IMR-90 (cell line): ENCODE data around the gene TCF7. TPM values are rescaled to one million over a fixed set of nuclear protein-coding genes. Genes with fewer than 3 reads are reported as not detected.
A peak's percentile ranks its signal among the peaks of the same experiment; 100 is the strongest.

ENCODE experiments used
- ATAC-seq: fragments of 200-7000 bp; cut with Tn5 transposase; 2 replicates; pipeline ENCODE4 v1.9.1; 2020; ENCODE audit warnings: low read depth, mild to moderate bottlenecking, moderate library complexity
- BruUV-seq: library from RNA; stranded (reverse); fragments of 400-500 nt; replicated peaks from 2 replicates; lab custom pipeline; 2021; lab: Mats Ljungman, UMichigan
- CTCF ChIA-PET: fragments of 300-600 bp; formaldehyde crosslinking; extraction: SDS; loops from one replicate; lab custom pipeline; 2021; ENCODE audit warnings: antibody characterized with exemption; lab: Yijun Ruan, JAX
- POLR2A ChIA-PET: fragments of 300-600 bp; sonication (Branson Sonifier 250); formaldehyde crosslinking; loops from one replicate; lab custom pipeline; 2022; ENCODE audit warnings: antibody characterized with exemption; ENCODE audit not compliant: unreplicated experiment; lab: Charles Lee
- DNase-seq: peaks from one replicate; pipeline ENCODE4 v3.0.0; 2013
- H2AFZ ChIP-seq: replicated peaks from 2 replicates; pipeline ENCODE3; 2013; ENCODE audit warnings: low read length, mild to moderate bottlenecking; ENCODE audit not compliant: poor library complexity
- H2AK5ac ChIP-seq: 2 replicates; pipeline ENCODE4 v1.6.1; 2013; ENCODE audit warnings: low read depth, low read length, inconsistent platforms
- H2AK9ac ChIP-seq: replicated peaks from 2 replicates; pipeline ENCODE3; 2013; ENCODE audit warnings: mild to moderate bottlenecking, low read depth, low read length, moderate library complexity; ENCODE audit not compliant: poor library complexity
- H2BK120ac ChIP-seq: 2 replicates; pipeline ENCODE4 v1.6.1; 2013; ENCODE audit warnings: low read depth, low read length, inconsistent platforms
- H2BK15ac ChIP-seq: 3 replicates; pipeline ENCODE4 v1.6.1; 2013; ENCODE audit warnings: low read depth, low read length, inconsistent platforms
- H2BK20ac ChIP-seq: 2 replicates; pipeline ENCODE4 v1.6.1; 2013; ENCODE audit warnings: low read depth, mild to moderate bottlenecking, inconsistent platforms, low read length, moderate library complexity
- H2BK5ac ChIP-seq: 2 replicates; pipeline ENCODE4 v1.6.1; 2013; ENCODE audit warnings: mild to moderate bottlenecking, low read depth, low read length, inconsistent platforms; ENCODE audit not compliant: poor library complexity, severe bottlenecking
- H3K14ac ChIP-seq: replicated peaks from 2 replicates; pipeline ENCODE4 v1.6.1; 2013; ENCODE audit warnings: low read depth, low read length, inconsistent platforms
- H3K18ac ChIP-seq: 2 replicates; pipeline ENCODE4 v1.6.1; 2013; ENCODE audit warnings: low read depth, low read length, control low read depth
- H3K23ac ChIP-seq: 2 replicates; pipeline ENCODE4 v1.6.1; 2013; ENCODE audit warnings: low read depth, low read length, inconsistent platforms
- H3K27ac ChIP-seq: 2 replicates; pipeline ENCODE4 v1.5.1; 2013; ENCODE audit warnings: mild to moderate bottlenecking, control low read depth, low read length; ENCODE audit not compliant: insufficient read depth
- H3K27me3 ChIP-seq: 2 replicates; pipeline ENCODE4 v1.6.1; 2013; ENCODE audit warnings: low read length; ENCODE audit not compliant: control insufficient read depth, insufficient read depth
- H3K36me3 ChIP-seq: 2 replicates; pipeline ENCODE4 v1.6.1; 2013; ENCODE audit warnings: low read length, mixed read lengths; ENCODE audit not compliant: control insufficient read depth, insufficient read depth
- H3K4ac ChIP-seq: 2 replicates; pipeline ENCODE4 v1.6.1; 2013; ENCODE audit warnings: low read depth, low read length, inconsistent platforms
- H3K4me1 ChIP-seq: 2 replicates; pipeline ENCODE4 v1.6.1; 2013; ENCODE audit warnings: low read length, mixed read lengths; ENCODE audit not compliant: control insufficient read depth, insufficient read depth
- H3K4me2 ChIP-seq: 2 replicates; pipeline ENCODE4 v1.6.1; 2013; ENCODE audit warnings: low read depth, mild to moderate bottlenecking, control low read depth, low read length, moderate library complexity
- H3K4me3 ChIP-seq: 2 replicates; pipeline ENCODE4 v1.5.1; 2013; ENCODE audit warnings: low read depth, mild to moderate bottlenecking, control low read depth, low read length, moderate library complexity; ENCODE audit not compliant: insufficient read depth
- H3K56ac ChIP-seq: 2 replicates; pipeline ENCODE4 v1.6.1; 2013; ENCODE audit warnings: low read length, inconsistent platforms; ENCODE audit not compliant: insufficient read depth; ENCODE audit errors: extremely low read depth
- H3K79me1 ChIP-seq, 2 experiments: 2 replicates each; pipeline ENCODE4 v1.6.1; 2013; ENCODE audit warnings: low read length in 2 of 2, inconsistent platforms in 1 of 2, low read depth in 1 of 2
- H3K9ac ChIP-seq: 2 replicates; pipeline ENCODE4 v1.6.1; 2013; ENCODE audit warnings: low read depth, low read length, control low read depth
- H3K9me1 ChIP-seq: 2 replicates; pipeline ENCODE4 v1.6.1; 2013; ENCODE audit warnings: low read length, inconsistent platforms; ENCODE audit not compliant: insufficient read depth
- H3K9me3 ChIP-seq: 2 replicates; pipeline ENCODE4 v1.6.1; 2013; ENCODE audit warnings: low read length; ENCODE audit not compliant: control insufficient read depth, insufficient read depth
- H4K20me1 ChIP-seq: 2 replicates; pipeline ENCODE4 v1.6.1; 2013; ENCODE audit warnings: low read length, inconsistent platforms; ENCODE audit not compliant: insufficient read depth
- H4K5ac ChIP-seq: 2 replicates; pipeline ENCODE4 v1.6.1; 2013; ENCODE audit warnings: mild to moderate bottlenecking, low read depth, low read length, control low read depth
- H4K8ac ChIP-seq, 2 experiments: 2 replicates each; pipeline ENCODE4 v1.6.1; 2013; ENCODE audit warnings: low read depth in 2 of 2, low read length in 2 of 2, control low read depth in 1 of 2, inconsistent platforms in 1 of 2
- H4K91ac ChIP-seq: 2 replicates; pipeline ENCODE4 v1.6.1; 2013; ENCODE audit warnings: low read depth, low read length, inconsistent platforms; ENCODE audit not compliant: insufficient read depth
- BHLHE40 ChIP-seq: fragments of 150-350 bp; IDR thresholded peaks from 2 replicates; pipeline ENCODE4 v1.6.1; 2016; ENCODE audit warnings: mild to moderate bottlenecking, low read depth, low read length
- CEBPB ChIP-seq: IDR thresholded peaks from 2 replicates; pipeline ENCODE4 v1.6.1; 2012; ENCODE audit warnings: low read depth, low read length, improper control_type of control experiment
- CHD1 ChIP-seq: IDR thresholded peaks from 2 replicates; pipeline ENCODE4 v1.6.1; 2012; ENCODE audit warnings: low read depth, low read length, improper control_type of control experiment
- FOS ChIP-seq: fragments of 150-350 bp; IDR thresholded peaks from 2 replicates; pipeline ENCODE4 v1.6.1; 2016; ENCODE audit warnings: low read depth, low read length
- MAZ ChIP-seq: IDR thresholded peaks from 2 replicates; pipeline ENCODE4 v1.6.1; 2012; ENCODE audit warnings: low read depth, mild to moderate bottlenecking, low read length, improper control_type of control experiment, moderate library complexity, borderline replicate concordance
- MXI1 ChIP-seq: IDR thresholded peaks from 2 replicates; pipeline ENCODE4 v1.6.1; 2012; ENCODE audit warnings: low read depth, mild to moderate bottlenecking, low read length, moderate library complexity, borderline replicate concordance
- NFE2L2 ChIP-seq: fragments of 150-350 bp; IDR thresholded peaks from 2 replicates; pipeline ENCODE4 v1.6.1; 2016; ENCODE audit warnings: low read depth, mild to moderate bottlenecking, low read length
- POLR2A ChIP-seq: IDR thresholded peaks from 2 replicates; pipeline ENCODE4 v1.6.1; 2012; ENCODE audit warnings: mild to moderate bottlenecking, low read depth, low read length
- RAD21 ChIP-seq: IDR thresholded peaks from 2 replicates; pipeline ENCODE4 v1.6.1; 2012; ENCODE audit warnings: low read length, improper control_type of control experiment
- RCOR1 ChIP-seq: IDR thresholded peaks from 2 replicates; pipeline ENCODE4 v1.6.1; 2012; ENCODE audit warnings: mild to moderate bottlenecking, low read length, improper control_type of control experiment; ENCODE audit not compliant: insufficient replicate concordance
- RFX5 ChIP-seq: IDR thresholded peaks from 2 replicates; pipeline ENCODE4 v1.8.0; 2012; ENCODE audit warnings: low read depth, mild to moderate bottlenecking, low read length, moderate library complexity
- SMC3 ChIP-seq: fragments of 150-350 bp; IDR thresholded peaks from 2 replicates; pipeline ENCODE4 v1.6.1; 2016; ENCODE audit warnings: low read depth, mild to moderate bottlenecking, antibody characterized with exemption, low read length, moderate library complexity
- WGBS, 2 experiments: methylation state at CpG; one replicate each; pipeline versions ENCODE4 v1.1.5 to v1.1.7; 2013; ENCODE audit warnings: missing lambda C conversion rate in 2 of 2; ENCODE audit not compliant: insufficient read length in 1 of 2; ENCODE audit errors: extremely low coverage in 2 of 2; 5-methylcytosine and 5-hydroxymethylcytosine counted together
- dilution Hi-C: fragments of 300-500 bp; cut with HindIII; formaldehyde crosslinking; loops from one replicate; pipeline ENCODE4 v1.14.3; 2018; ENCODE audit warnings: low sequenced_read_pairs; ENCODE audit not compliant: unreplicated experiment
- in situ Hi-C: fragments of 300-500 bp; cut with MboI; formaldehyde crosslinking; loops from 3 replicates; pipeline ENCODE4 v1.14.3; 2019; ENCODE audit warnings: low sequenced_read_pairs, inconsistent platforms, mixed read lengths
- intact Hi-C: fragments of 100-400 bp; cut with micrococcal nuclease; formaldehyde crosslinking; loops from 2 replicates; pipeline ENCODE4 v1.10.0; 2022
- polyA plus RNA-seq, 3 experiments: library from polyadenylated mRNA; depleted of rRNA; stranded (reverse); fragments of >200 nt; gene quantifications; 2 replicates each; pipeline ENCODE4 v1.2.3, GENCODE V29; 2012; ENCODE audit warnings: low replicate concordance in 1 of 3
- total RNA-seq: library from RNA; depleted of rRNA; stranded (reverse); fragments of >200 nt; gene quantifications from 2 replicates; pipeline ENCODE4 v1.2.3, GENCODE V29; 2012
- TF ChIP-seq, protein P1 (sequence below): conservative IDR thresholded peaks from 2 replicates; pipeline ENCODE4 v1.5.1; 2012; ENCODE audit warnings: mild to moderate bottlenecking, low read depth, low read length, improper control_type of control experiment
- TF ChIP-seq, protein P2 (sequence below): fragments of 150-350 bp; IDR thresholded peaks from 2 replicates; pipeline ENCODE4 v1.6.1; 2017; ENCODE audit warnings: mild to moderate bottlenecking, antibody characterized with exemption, low read length, low read depth
- TF ChIP-seq, protein P3 (sequence below): fragments of 150-350 bp; IDR thresholded peaks from 2 replicates; pipeline ENCODE4 v1.6.1; 2016; ENCODE audit warnings: low read depth, mild to moderate bottlenecking, low read length, moderate library complexity, borderline replicate concordance

The TCF7 gene
- total and polyA plus RNA-seq, 2 of the 4 experiments (the other 2 are of a cell fraction) = 1.3 to 3.4 TPM

DNA sequence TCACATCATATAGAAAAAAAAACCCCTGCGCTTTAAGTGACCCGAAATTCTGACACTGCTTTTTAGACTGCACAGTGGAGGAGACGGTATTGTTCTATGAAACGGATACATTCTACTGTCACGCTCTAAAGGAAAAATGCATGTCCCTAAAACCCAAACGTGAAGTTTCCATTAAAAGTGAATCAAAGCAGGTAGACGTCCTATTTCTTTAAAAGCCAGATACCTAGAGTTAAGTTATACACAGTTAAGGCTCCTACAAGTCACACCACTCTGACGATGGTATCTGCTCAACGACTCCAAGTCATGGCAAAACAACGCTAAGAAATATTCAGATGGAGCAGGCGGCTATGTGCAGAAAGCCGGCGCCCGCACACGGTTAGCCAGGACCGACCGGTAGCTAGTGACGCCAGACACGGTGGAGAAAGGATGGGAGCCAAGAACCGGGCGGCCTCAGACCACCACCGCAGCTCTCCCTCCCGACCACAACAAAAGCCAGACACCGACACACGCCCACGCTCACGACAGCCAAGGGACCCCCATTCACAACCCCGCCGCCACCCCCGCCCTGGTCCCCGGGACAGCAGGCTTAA, 61.5 kb downstream of the TCF7 start:
- H3K56ac ChIP-seq = peak overlapping the region; percentile 70; the same call in 1 of the 2 replicates
- H3K36me3 ChIP-seq = peaks cover 16% of the 10 kb centered on the region
- no peak overlapping the region for H2BK120ac ChIP-seq
- H3K4me1 ChIP-seq = no peaks in the 10 kb centered on the region; the same call in 1 of the 2 replicates
- ChIA-PET CTCF (interaction anchor here (1.7 kb wide), 1 partner anchor 411 kb away, joined by 5 read pairs; no protein-coding TSS in a partner anchor), POLR2A (no interaction called here)
- H4K91ac ChIP-seq = no peak overlapping the region
- peak overlapping the region; percentile 95 for H3K9ac ChIP-seq
- peaks cover 12 to 36% of the 10 kb centered on the region in 2 experiments for H3K79me1 ChIP-seq
- peak overlapping the region; percentile 94 for H3K27ac ChIP-seq
- H3K4me2 ChIP-seq = peak overlapping the region; percentile 84
- no peak overlapping the region for H4K8ac ChIP-seq
- peak overlapping the region; percentile 23; the same call in 1 of the 2 replicates for H2AK5ac ChIP-seq
- WGBS, 2 experiments = 0% methylated on average over 12 of the region's 31 CpGs; no CpG with 5 or more reads in 1 of the 2 experiments
- BruUV-seq = TSS peak; percentile 64
- H3K23ac ChIP-seq = peak overlapping the region; percentile 57; the same call in 1 of the 2 replicates
- peak overlapping the region; percentile 98 for H2AK9ac ChIP-seq
- intact Hi-C loops = loop anchor here (1.0 to 2.0 kb wide), 2 partner anchors 49 to 137 kb away; no protein-coding TSS in a partner anchor
- DNase-seq (peak; percentile 25), ATAC-seq (peak; percentile 6)
- H3K14ac ChIP-seq = peak overlapping the region; percentile 77
- H2BK20ac ChIP-seq = no peak overlapping the region
- H2BK15ac ChIP-seq = no peak overlapping the region
- peak overlapping the region; percentile 95 for H3K4ac ChIP-seq
- dilution Hi-C loops = no loop called here
- in situ Hi-C loops = no loop called here
- H2AFZ ChIP-seq = peak overlapping the region; percentile 98
- H4K5ac ChIP-seq = peak overlapping the region; percentile 2; the same call in 1 of the 2 replicates
- H3K4me3 ChIP-seq = peak overlapping the region; percentile 92
- peaks cover 8% of the 10 kb centered on the region; the same call in 1 of the 2 replicates for H3K9me1 ChIP-seq
- H3K18ac ChIP-seq = 0 out of 2 replicates have a peak overlapping the region, but pooled peaks have one; percentile 10
- no peaks in the 10 kb centered on the region for H3K9me3 ChIP-seq
- H2BK5ac ChIP-seq = peak overlapping the region; percentile 90
- H4K20me1 ChIP-seq = peaks cover 49% of the 10 kb centered on the region
- H3K27me3 ChIP-seq = no peaks in the 10 kb centered on the region
- TF ChIP-seq, protein P1, sequence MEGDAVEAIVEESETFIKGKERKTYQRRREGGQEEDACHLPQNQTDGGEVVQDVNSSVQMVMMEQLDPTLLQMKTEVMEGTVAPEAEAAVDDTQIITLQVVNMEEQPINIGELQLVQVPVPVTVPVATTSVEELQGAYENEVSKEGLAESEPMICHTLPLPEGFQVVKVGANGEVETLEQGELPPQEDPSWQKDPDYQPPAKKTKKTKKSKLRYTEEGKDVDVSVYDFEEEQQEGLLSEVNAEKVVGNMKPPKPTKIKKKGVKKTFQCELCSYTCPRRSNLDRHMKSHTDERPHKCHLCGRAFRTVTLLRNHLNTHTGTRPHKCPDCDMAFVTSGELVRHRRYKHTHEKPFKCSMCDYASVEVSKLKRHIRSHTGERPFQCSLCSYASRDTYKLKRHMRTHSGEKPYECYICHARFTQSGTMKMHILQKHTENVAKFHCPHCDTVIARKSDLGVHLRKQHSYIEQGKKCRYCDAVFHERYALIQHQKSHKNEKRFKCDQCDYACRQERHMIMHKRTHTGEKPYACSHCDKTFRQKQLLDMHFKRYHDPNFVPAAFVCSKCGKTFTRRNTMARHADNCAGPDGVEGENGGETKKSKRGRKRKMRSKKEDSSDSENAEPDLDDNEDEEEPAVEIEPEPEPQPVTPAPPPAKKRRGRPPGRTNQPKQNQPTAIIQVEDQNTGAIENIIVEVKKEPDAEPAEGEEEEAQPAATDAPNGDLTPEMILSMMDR = no peak
- TF ChIP-seq POLR2A (no peak), CEBPB (no peak), SMC3 (no peak), FOS (no peak), CHD1 (no peak), BHLHE40 (no peak), MXI1 (no peak), NFE2L2 (no peak), MAZ (no peak), RFX5 (no peak), RAD21 (no peak), RCOR1 (no peak)
- TF ChIP-seq, protein P2, sequence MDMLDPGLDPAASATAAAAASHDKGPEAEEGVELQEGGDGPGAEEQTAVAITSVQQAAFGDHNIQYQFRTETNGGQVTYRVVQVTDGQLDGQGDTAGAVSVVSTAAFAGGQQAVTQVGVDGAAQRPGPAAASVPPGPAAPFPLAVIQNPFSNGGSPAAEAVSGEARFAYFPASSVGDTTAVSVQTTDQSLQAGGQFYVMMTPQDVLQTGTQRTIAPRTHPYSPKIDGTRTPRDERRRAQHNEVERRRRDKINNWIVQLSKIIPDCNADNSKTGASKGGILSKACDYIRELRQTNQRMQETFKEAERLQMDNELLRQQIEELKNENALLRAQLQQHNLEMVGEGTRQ = no peak
- TF ChIP-seq, protein P3, sequence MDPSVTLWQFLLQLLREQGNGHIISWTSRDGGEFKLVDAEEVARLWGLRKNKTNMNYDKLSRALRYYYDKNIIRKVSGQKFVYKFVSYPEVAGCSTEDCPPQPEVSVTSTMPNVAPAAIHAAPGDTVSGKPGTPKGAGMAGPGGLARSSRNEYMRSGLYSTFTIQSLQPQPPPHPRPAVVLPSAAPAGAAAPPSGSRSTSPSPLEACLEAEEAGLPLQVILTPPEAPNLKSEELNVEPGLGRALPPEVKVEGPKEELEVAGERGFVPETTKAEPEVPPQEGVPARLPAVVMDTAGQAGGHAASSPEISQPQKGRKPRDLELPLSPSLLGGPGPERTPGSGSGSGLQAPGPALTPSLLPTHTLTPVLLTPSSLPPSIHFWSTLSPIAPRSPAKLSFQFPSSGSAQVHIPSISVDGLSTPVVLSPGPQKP = no peak
